OCI-LY7 (cell line): ENCODE data around the gene CNTRL.

Experiments
- CTCF ChIP-seq: fragments of 200-600 bp; sonication (generic); conservative IDR thresholded peaks from 2 replicates; pipeline ENCODE4 v1.5.1; 2014; ENCODE audit warnings: mild to moderate bottlenecking, antibody characterized with exemption, low read length, moderate library complexity, mixed read lengths
- EZH2phosphoT487 ChIP-seq: fragments of 200-600 bp; sonication (generic); IDR thresholded peaks from 2 replicates; pipeline ENCODE4 v1.6.1; 2018; ENCODE audit warnings: low read depth, borderline replicate concordance, mild to moderate bottlenecking, mixed run types, antibody characterized with exemption, low read length, moderate library complexity, mixed read lengths

DNA sequence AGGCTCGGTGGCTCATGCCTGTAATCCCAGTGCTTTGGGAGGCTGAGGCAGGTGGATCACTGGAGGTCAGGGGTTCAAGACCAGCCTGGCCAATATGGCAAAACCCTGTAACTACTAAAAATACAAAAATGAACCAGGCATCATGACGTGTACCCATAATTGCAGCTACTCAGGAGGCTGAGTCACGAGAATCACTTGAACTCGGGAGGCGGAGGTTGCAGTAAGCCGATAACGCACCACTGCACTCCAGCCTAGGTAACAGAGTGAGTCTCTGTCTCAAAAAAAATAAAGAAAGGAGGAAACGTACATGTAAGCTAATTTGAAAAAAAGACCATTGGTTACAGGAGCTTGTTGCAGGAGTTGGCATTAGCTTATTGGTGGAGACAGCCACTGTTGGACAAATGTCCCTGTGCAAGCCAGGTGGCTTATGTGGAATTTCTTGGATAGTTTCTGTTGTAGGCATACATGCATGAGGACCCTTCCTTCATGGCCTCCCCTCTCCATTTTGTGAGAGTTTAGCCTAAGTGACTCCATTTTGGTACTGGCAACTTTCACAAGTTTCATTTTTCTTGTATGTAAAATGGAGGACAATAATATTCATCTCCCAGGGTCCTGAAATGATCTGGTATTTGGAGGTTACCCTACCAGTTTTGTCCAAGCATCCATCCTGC is 143.7 kb downstream of the CNTRL start:
- TF ChIP-seq CTCF (no peak), EZH2phosphoT487 (no peak)
